GM19468 (cell line): ENCODE measurements around the gene NR2C2.
"Not testable (repeated sequence)": the region's sequence is repeated elsewhere in the genome, so short reads cannot be mapped to it uniquely, and the experiment has no call there.

Source experiments
- ATAC-seq: cut with Tn5 transposase; IDR thresholded peaks from one replicate; pipeline ENCODE4 v1.9.1; 2021; ENCODE audit warnings: mild to moderate bottlenecking, moderate library complexity, moderate number of reproducible peaks; ENCODE audit not compliant: unreplicated experiment; ENCODE audit errors: extremely low read depth

The NR2C2 gene

GRCh38 chr3:14947100-14947885 is at the start of gene NR2C2:
Gene NR2C2, plus strand, starts transcription at chr3:14947583. Its CDS starts 56,332 bp downstream, at chr3:15003915.
- ATAC-seq, result peak; percentile 30

- no peak for ATAC-seq
These were observed 48.5 kb upstream of the NR2C2 start for GRCh38 chr3:14898929-14899328.

GRCh38 chr3:14899993-14900618 is 47.3 kb upstream of the NR2C2 start:
- no peak for ATAC-seq

GRCh38 chr3:14900881-14901873 is 46.2 kb upstream of the NR2C2 start:
- no peak for ATAC-seq

GRCh38 chr3:14902719-14903118 is 44.7 kb upstream of the NR2C2 start:
- no peak for ATAC-seq

GRCh38 chr3:14903501-14903900 is 43.9 kb upstream of the NR2C2 start:
- ATAC-seq, result not testable (repeated sequence)

GRCh38 chr3:14905055-14905657 is 42.2 kb upstream of the NR2C2 start:
- no peak for ATAC-seq

GRCh38 chr3:14906355-14906971 is 40.9 kb upstream of the NR2C2 start:
- ATAC-seq, result no peak

GRCh38 chr3:14907043-14907966 is 40.1 kb upstream of the NR2C2 start:
- ATAC-seq, result no peak

- no peak for ATAC-seq
These were observed 38.1 kb upstream of the NR2C2 start for GRCh38 chr3:14909250-14909649.

- no peak for ATAC-seq
These were observed 35.7 kb upstream of the NR2C2 start for GRCh38 chr3:14911651-14912050.

GRCh38 chr3:14913071-14913925 is 34.1 kb upstream of the NR2C2 start:
- no peak for ATAC-seq

- no peak for ATAC-seq
These were observed 33.2 kb upstream of the NR2C2 start for GRCh38 chr3:14913926-14914778.

- ATAC-seq, result no peak
These were observed 32.6 kb upstream of the NR2C2 start for GRCh38 chr3:14914779-14915117.

- no peak for ATAC-seq
These were observed 31.7 kb upstream of the NR2C2 start for GRCh38 chr3:14915636-14916222.

GRCh38 chr3:14918356-14918860 is 29.0 kb upstream of the NR2C2 start:
- ATAC-seq, result no peak
